WI38 (cell line): ENCODE data around the gene ITGB1BP2.
"Not testable (repeated sequence)": the region's sequence is repeated elsewhere in the genome, so short reads cannot be mapped to it uniquely, and the experiment has no call there.

Experiments used
- H3K4me3 ChIP-seq: 2 replicates; pipeline ENCODE4 v1.5.1; 2011; ENCODE audit warnings: low read depth, mild to moderate bottlenecking, control low read depth, low read length
- TF ChIP-seq, protein P1 (sequence below): IDR thresholded peaks from 2 replicates; pipeline ENCODE4 v1.5.1; 2012; ENCODE audit warnings: low read depth, mild to moderate bottlenecking, control low read depth, low read length

The ITGB1BP2 gene

DNA sequence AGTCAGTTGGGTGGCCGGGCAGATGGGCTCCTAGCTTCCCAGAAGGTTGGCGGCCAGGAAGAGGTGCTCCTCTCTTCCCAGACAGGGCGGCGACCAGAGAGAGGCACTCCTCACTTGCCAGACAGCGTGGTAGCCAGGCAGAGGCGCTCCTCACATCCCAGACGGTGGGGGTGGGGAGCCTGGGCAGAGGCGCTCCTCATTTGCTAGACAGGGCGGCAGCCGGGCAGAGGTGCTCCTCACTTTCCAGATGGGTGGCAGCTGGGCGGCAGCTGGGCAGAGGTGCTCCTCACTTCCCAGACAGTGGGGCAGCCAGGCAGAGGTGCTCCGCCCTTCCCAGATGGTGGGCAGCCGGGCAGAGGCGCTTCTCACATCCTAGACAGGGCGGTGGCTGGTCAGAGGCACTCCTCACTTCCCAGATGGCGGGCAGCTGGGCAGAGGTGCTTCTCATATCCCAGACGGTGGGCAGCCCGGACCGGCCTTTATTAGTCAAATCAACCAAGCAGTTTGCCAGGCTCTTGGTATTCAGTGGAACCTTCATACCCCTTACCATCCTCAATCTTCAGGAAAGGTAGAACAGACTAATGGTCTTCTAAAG lies 31.7 kb upstream of the ITGB1BP2 start:
- no peak overlapping the region for H3K4me3 ChIP-seq
- TF ChIP-seq, protein P1, sequence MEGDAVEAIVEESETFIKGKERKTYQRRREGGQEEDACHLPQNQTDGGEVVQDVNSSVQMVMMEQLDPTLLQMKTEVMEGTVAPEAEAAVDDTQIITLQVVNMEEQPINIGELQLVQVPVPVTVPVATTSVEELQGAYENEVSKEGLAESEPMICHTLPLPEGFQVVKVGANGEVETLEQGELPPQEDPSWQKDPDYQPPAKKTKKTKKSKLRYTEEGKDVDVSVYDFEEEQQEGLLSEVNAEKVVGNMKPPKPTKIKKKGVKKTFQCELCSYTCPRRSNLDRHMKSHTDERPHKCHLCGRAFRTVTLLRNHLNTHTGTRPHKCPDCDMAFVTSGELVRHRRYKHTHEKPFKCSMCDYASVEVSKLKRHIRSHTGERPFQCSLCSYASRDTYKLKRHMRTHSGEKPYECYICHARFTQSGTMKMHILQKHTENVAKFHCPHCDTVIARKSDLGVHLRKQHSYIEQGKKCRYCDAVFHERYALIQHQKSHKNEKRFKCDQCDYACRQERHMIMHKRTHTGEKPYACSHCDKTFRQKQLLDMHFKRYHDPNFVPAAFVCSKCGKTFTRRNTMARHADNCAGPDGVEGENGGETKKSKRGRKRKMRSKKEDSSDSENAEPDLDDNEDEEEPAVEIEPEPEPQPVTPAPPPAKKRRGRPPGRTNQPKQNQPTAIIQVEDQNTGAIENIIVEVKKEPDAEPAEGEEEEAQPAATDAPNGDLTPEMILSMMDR, result no peak

DNA sequence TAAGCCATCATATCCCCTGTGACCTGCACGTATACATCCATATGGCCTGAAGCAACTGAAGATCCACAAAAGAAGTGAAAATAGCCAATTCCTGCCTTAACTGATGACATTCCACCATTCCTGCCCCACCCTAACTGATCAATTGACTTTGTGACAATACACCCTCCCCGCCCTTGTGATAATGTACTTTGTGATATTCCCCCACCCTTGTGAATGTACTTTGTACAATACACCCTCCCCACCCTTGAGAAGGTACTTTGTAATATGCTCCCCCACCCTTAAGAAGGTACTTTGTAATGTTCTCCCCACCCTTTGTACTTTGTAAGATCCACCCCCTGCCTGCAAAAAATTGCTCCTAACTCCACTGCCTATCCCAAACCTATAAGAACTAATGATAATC lies 29.2 kb upstream of the ITGB1BP2 start:
- not testable (repeated sequence) for H3K4me3 ChIP-seq

DNA sequence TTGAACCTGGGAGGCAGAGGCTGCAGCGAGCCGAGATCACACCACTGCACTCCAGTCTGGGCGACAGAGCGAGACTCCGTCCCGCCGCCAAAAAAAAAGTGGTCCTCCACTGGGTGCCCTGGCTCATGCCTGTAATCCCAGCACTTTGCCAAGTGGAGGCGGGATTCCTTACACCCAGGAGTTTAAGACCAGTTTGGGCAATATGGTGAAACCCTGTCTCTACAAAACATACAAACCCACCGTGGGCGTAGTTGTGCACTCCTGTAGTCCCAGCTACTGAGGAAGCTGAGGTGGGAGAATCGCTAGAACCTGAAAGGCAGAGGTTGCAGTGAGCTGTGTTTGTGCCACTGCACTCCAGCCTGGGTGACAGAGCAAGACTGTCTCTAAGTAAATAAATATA lies 20.2 kb upstream of the ITGB1BP2 start:
- H3K4me3 ChIP-seq, result not testable (repeated sequence)

DNA sequence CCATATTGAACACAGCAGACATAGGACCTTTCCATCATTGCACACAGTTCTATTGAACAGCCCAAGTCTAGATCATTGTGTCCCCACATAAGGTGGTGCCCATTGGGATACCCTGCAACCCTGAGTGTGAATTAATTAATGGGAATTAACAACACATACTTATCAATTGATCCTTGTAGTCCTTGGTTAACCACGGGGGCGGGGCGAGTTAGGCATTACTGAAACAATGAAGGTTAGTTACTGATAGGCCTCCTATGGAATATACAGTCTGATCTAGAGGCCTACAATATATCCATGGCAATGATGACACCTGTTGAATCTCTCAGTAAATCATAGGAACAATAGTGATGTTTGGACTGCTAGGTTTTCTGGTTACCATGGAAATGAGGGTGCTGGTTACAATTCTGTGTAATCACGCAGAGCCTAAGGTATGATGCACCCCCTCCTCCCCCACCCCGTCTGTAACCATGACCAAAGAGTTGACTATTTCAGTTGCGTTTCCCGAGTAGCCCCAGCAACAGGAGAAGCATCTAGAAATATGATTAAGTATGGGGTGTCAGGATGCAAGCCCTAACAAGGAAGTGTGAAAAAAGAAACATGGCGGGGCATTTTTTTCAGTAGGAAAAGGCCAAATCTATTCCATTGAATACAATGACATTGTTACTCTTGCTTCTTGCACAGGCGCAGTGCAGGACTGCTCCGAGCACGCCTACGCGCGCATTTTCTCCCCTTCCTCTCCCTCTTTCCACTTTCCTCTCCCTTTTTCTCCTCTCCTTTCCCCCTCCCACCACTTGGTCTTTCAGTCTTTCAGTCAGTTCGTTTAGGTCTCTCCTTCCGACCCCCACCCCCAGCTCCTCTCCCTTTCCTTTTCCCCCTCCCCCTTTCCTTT lies 18.8 kb upstream of the ITGB1BP2 start:
- TF ChIP-seq, protein P1, result no peak
- peak overlapping the region; percentile 48 for H3K4me3 ChIP-seq

DNA sequence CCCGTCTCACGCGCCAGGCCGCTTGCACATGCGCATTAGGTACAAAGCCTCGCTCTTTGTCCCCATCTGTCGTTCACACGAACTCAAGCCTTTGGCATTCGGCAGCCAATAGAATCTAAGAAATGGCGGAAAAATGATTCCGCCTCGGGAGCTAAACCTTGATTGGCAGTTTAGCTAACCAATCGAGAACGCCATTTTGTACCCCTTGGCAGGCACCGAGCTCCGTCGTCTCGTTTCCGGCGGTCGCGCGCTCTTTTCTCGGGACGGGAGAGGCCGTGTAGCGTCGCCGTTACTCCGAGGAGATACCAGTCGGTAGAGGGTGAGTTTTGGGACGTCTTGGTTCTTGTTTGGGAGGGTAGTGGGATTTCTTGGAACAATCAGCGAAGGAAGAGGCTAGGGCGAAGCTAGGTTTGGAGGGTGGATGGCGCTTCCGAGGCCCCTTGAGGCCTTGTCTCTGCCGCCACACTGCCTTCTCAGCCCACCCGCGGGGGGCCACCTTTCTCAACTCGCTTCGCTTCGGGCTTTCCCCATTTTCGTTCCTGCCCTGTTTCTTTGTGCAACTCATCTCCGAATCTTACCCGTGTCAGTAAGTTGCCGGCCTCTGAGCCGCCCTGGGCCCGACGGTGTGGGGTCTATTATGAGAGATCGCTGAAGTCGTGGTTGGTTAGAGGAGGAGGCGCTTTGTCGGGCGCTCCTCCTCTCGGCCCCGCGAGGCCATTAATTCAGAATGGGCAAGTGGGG lies 18.0 kb upstream of the ITGB1BP2 start, which contains the start of gene NONO:
TSS of gene NONO (plus strand) at position 233 of the 741 bp plus-strand sequence. CDS start 7,003 bp downstream, outside the sequence.
- TF ChIP-seq, protein P1, result no peak
- peak within 1 kb of the TSS; percentile 72 for H3K4me3 ChIP-seq

DNA sequence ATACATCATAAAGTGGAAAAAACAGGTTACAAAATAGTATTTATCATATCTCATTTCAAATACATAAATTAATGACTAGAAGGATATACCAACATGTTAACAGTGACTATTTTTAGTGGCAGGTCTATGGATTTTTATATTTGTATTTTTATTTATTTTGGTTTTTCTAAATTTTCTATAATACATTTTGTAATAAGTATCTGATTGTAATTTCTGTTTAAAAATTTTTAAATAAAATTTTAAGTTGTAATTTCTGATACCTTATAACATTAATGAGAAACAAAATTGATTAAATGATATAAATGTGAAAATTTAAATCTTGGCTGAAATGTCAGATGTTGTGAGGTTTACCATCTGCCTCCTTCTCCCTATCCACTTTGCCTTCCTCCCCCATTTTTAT lies 15.6 kb upstream of the ITGB1BP2 start:
- TF ChIP-seq, protein P1, result no peak
- H3K4me3 ChIP-seq, result peak overlapping the region; percentile 72

DNA sequence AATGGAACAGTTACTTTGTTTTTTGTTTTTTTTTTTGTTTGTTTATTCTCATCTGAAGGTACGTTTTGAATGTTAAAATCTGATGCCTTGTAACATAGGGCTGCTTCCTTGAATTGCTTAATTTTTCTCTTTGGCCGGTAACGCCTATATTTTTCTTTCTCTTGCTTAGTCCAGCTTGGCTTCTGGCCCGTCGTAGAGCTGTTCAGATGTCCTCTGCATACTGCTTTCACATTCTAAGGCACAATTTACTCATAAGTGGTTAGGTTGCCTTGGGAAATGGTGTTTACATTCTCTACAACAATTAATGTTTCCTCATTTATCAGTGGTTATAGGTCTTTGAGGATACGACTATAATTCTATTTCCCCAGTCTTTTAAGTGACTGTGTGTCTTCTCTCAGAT lies 10.2 kb upstream of the ITGB1BP2 start:
- no peak overlapping the region for H3K4me3 ChIP-seq
- TF ChIP-seq, protein P1, result no peak

DNA sequence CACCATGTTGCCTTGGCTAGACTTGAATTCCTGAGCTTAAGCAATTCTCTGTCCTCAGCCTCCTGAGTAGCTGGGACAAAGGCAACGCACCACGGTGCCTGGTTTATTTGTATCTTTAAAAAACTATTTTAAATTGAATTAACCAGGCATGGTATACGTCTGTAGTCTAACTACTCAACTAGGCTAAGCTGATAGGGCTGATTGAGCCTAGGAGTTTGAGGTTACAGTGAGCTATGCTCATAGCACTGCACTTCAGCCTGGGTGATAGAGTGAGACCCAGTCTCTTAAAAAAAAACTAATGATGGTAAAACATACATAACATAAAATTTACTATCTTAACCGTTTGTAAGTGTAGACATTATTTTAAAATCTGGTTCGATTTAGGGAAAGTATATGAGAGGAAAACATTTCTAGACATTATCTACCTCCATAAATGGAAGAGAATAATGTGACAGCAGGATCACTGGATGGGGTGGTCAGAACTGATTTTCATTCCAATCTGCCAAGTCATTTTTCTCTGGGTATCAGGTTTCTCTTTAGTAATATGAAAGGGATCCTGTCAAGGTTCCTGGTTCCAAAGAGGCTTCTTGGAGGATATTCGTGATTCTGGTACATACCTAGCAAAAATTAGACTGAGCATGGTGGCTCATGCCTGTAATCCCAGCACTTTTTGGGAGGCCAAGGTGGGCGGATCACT lies 8.7 kb upstream of the ITGB1BP2 start:
- TF ChIP-seq, protein P1, result no peak
- H3K4me3 ChIP-seq, result no peak overlapping the region
